AG09309 (cell line): ENCODE data around the gene SARM1.

Source experiments
- DNase-seq: peaks from one replicate; pipeline ENCODE4 v3.0.0-alpha.2; 2010; ENCODE audit warnings: low read depth
- H3K4me3 ChIP-seq: 2 replicates; pipeline ENCODE4 v1.5.1; 2011; ENCODE audit warnings: mild to moderate bottlenecking, low read depth, low read length, moderate library complexity; ENCODE audit not compliant: control insufficient read depth
- TF ChIP-seq, protein P1 (sequence below): IDR thresholded peaks from 2 replicates; pipeline ENCODE4 v1.5.1; 2011; ENCODE audit warnings: mild to moderate bottlenecking, low read depth, low read length, inconsistent platforms; ENCODE audit not compliant: insufficient read depth, control insufficient read depth; ENCODE audit errors: missing control alignments

The SARM1 gene

DNA sequence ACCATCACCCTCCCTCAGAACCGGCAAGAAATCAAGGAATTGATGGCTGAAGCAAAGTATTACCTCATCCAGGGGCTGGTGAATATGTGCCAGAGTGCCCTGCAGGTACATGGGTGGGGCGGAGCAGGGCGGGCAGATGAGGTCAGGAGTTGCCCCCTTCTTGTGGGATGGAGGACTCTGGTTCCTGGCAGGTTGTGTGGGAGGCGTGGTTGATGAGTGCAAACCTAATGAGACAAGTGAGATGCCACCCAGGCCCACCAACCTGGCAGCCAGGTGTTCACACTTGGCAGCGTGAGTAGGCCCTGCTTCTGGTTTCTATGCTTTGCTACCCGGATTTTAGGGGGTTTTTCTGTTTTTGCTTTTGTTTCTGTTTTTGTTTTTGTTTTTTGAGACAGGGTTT, 31.1 kb upstream of the SARM1 start:
- H3K4me3 ChIP-seq: no peak overlapping the region
- TF ChIP-seq, protein P1, sequence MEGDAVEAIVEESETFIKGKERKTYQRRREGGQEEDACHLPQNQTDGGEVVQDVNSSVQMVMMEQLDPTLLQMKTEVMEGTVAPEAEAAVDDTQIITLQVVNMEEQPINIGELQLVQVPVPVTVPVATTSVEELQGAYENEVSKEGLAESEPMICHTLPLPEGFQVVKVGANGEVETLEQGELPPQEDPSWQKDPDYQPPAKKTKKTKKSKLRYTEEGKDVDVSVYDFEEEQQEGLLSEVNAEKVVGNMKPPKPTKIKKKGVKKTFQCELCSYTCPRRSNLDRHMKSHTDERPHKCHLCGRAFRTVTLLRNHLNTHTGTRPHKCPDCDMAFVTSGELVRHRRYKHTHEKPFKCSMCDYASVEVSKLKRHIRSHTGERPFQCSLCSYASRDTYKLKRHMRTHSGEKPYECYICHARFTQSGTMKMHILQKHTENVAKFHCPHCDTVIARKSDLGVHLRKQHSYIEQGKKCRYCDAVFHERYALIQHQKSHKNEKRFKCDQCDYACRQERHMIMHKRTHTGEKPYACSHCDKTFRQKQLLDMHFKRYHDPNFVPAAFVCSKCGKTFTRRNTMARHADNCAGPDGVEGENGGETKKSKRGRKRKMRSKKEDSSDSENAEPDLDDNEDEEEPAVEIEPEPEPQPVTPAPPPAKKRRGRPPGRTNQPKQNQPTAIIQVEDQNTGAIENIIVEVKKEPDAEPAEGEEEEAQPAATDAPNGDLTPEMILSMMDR: no peak
- no peak for DNase-seq

DNA sequence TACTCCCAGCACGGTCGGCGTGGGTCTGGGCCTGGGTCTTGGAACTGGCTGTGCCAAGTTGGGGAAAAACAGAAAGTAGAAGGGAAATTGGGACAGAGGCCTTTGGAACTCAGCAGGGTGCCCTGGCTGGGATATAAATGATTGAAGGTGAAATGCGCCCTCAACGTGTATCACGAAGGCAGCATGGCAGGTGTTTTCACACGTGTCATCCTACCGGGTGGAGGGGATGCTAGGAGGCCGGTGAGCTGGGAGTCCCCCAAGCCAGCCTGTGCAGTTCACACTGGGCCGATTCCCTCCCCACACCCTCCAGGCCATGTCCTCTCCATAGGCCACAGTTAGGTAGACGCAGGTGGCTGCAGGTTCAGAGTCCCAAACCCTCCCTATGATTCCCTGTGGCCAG, 30.0 kb upstream of the SARM1 start:
- TF ChIP-seq, protein P1: no peak
- H3K4me3 ChIP-seq: no peak overlapping the region
- no peak for DNase-seq

DNA sequence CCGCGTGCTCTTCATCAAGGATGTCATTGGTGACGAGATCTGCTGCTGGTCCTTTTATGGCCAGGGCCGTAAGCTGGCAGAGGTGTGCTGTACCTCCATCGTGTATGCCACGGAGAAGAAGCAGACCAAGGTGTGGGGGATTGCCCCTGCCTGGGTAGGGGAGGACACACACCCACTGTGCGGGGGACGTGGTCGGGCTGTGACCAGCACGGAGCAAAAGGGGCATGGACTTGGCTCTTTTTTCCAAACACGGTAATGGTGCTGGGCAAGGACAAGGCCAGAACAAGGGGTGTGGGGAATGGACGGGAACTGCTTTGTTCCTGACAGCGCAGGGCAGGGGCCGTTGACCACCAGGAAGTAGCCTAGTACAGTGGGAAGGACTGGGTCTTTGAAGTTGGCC, 29.2 kb upstream of the SARM1 start:
- no peak overlapping the region for H3K4me3 ChIP-seq
- no peak for DNase-seq
- TF ChIP-seq, protein P1: no peak

DNA sequence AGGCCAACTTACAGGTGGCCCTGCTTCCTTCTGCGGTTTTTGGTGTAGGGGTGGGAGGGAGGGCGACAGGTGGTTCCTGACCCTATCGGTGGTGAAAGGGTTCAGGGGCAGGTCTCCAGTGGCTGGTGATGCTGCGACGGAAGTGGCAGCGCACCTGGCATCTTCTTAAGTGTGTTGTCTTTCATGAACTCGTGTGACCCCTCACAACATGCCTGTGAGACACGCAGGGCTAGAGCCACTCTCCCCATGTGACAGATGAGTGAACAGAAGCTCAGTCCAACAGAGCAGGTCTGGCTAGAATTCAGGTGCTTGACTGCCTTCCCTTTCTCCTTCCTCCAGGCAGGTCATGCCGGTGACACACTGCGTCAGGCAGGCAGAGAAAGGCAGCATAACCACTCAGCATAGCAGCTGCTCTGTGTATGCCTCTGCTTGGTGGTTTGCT, 28.0 kb upstream of the SARM1 start:
- DNase-seq: no peak
- no peak overlapping the region for H3K4me3 ChIP-seq
- TF ChIP-seq, protein P1: no peak

DNA sequence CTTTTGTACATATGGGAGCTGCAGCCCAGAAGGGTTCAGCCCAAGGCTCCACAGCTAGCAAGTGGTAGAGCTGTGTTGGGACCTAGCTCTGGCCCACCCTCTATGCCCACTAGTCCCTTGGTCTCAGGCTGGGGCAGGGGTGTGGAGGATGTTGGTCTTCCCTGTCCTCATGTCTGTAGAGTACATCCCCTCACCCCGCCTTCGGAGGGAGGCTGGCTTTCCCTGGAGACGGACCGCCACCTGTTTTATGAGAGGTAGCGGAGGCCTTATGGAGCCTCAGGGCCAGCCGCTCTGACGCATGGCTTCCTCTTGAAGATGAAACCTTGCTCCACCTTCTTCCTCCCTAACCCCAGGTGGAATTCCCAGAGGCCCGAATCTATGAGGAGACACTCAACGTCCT, 27.5 kb upstream of the SARM1 start:
- TF ChIP-seq, protein P1: no peak
- DNase-seq: no peak
- no peak overlapping the region for H3K4me3 ChIP-seq

DNA sequence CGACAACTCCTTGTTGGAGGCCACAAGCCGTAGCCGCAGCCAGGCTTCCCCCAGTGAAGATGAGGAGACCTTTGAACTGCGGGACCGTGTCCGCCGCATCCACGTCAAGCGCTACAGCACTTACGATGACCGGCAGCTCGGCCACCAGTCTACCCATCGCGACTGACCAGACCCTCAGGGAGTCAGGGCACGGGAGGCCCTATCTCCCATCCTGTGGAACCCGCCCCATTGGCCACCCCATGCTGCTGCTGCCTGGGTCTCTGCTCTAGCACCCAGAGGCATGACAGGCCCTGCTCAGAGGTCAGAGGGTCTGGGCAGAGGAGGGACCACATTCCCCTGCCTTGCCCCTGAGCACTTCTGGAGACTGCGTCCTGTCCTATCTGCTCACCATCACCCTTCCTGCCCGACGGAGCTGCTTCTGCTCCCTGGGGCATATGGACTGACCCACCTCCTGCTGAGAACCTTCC, 27.0 kb upstream of the SARM1 start:
- TF ChIP-seq, protein P1: no peak
- no peak overlapping the region for H3K4me3 ChIP-seq
- DNase-seq: no peak
